Measurements from ENCODE around the gene RDH8.

GRCh38 chr19:9981406-9982260 lies 31.6 kb upstream of the RDH8 start:
- TF ChIP-seq EZH2 (IDR thresholded peaks at IDR 0.05) (no peak), POLR2AphosphoS5 (IDR thresholded peaks at IDR 0.05; ENCODE audit: borderline replicate concordance, low read depth, low read length) (no peak), FOXP2 (optimal IDR thresholded peaks at IDR 0.05; ENCODE audit: control extremely low read depth, extremely low read length, insufficient read depth) (no peak)

Measured in SK-N-MC (cell line).